Vagina (tissue), 2 donors: ENCODE results near the gene CEP128. TPM values are rescaled to one million over a fixed set of nuclear protein-coding genes. Genes with fewer than 3 reads are reported as not detected.

Source experiments
- DNase-seq, 2 donors: peaks; one replicate each; pipeline ENCODE4 v3.0.0-alpha.2; 2017; ENCODE audit errors: extremely low spot score in 2 of 2
- H3K27ac ChIP-seq: fragments of 200-600 bp; sonication (generic); one replicate; pipeline ENCODE4 v1.5.1; 2019
- H3K27me3 ChIP-seq: fragments of 200-600 bp; sonication (generic); one replicate; pipeline ENCODE4 v1.5.1; 2019
- H3K36me3 ChIP-seq, 2 donors: fragments of 200-600 bp; sonication (generic); one replicate each; pipeline ENCODE4 v1.5.1; 2017 to 2019
- H3K4me1 ChIP-seq: fragments of 200-600 bp; sonication (generic); one replicate; pipeline ENCODE4 v1.5.1; 2019
- H3K4me3 ChIP-seq, 2 donors: fragments of 200-600 bp; sonication (generic); 1 replicate in 1 of 2; 2 replicates in 1 of 2; pipeline ENCODE4 v1.5.1; 2016 to 2019
- H3K9me3 ChIP-seq: fragments of 200-600 bp; sonication (generic); one replicate; pipeline ENCODE4 v1.5.1; 2019
- POLR2A ChIP-seq, 2 donors: fragments of 450-650 bp; IDR thresholded peaks; one replicate each; pipeline ENCODE4 v1.6.1; 2017; ENCODE audit warnings: antibody characterized with exemption in 2 of 2, mild to moderate bottlenecking in 2 of 2, moderate library complexity in 2 of 2
- POLR2AphosphoS5 ChIP-seq, 2 donors: sonication (generic); formaldehyde crosslinking; IDR thresholded peaks; one replicate each; pipeline ENCODE4 v1.9.0; 2017; ENCODE audit warnings: antibody characterized with exemption in 2 of 2, mild to moderate bottlenecking in 2 of 2, low read depth in 1 of 2; ENCODE audit not compliant: insufficient read depth in 1 of 2
- intact Hi-C: fragments of 100-400 bp; cut with DNase I; formaldehyde crosslinking; loops from one replicate; pipeline ENCODE4 v1.15.1; 2023
- total RNA-seq: library from RNA; depleted of rRNA; stranded (reverse); fragments of >200 nt; gene quantifications from one replicate; pipeline ENCODE4 v1.2.3, GENCODE V29; 2016
- TF ChIP-seq, protein P1 (sequence below), 3 experiments: fragments of 450-650 bp in 2 of 3; fragments of 200-600 bp in 1 of 3; sonication (generic) in 1 of 3; IDR thresholded peaks; one replicate each; pipeline ENCODE4 v1.5.1; 2017 to 2019; ENCODE audit warnings: antibody characterized with exemption in 3 of 3, mild to moderate bottlenecking in 2 of 3, moderate library complexity in 2 of 3

The CEP128 gene
- total RNA-seq, 1 donor from 2014 or later = 6.6 TPM

DNA sequence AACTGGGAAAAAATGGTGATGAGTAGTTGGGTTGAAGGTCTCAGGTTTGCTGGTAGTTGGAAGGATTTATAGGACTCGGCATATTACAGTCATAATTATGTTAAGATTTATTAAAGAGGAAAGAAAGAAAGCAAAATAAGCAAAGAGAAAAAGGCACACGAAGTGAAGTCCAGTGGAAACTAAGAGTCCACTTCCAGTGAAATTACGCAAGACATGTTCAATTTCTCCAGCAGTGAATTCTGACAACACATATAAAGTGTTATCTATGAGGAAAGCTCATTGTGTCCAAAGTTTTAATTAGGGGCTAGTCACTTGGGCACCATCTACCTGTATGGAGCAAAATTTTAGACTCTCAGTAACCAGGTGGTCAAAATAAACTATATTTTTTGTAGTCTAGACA lies 143.3 kb downstream of the CEP128 start:
- Histone ChIP-seq H3K36me3 (no peaks in the 10 kb centered on the region), H3K27ac (no peak overlapping the region), H3K4me1 (no peaks in the 10 kb centered on the region), H3K27me3 (no peaks in the 10 kb centered on the region), H3K4me3 (no peak overlapping the region), H3K9me3 (peaks cover 5% of the 10 kb centered on the region)
- TF ChIP-seq, protein P1, sequence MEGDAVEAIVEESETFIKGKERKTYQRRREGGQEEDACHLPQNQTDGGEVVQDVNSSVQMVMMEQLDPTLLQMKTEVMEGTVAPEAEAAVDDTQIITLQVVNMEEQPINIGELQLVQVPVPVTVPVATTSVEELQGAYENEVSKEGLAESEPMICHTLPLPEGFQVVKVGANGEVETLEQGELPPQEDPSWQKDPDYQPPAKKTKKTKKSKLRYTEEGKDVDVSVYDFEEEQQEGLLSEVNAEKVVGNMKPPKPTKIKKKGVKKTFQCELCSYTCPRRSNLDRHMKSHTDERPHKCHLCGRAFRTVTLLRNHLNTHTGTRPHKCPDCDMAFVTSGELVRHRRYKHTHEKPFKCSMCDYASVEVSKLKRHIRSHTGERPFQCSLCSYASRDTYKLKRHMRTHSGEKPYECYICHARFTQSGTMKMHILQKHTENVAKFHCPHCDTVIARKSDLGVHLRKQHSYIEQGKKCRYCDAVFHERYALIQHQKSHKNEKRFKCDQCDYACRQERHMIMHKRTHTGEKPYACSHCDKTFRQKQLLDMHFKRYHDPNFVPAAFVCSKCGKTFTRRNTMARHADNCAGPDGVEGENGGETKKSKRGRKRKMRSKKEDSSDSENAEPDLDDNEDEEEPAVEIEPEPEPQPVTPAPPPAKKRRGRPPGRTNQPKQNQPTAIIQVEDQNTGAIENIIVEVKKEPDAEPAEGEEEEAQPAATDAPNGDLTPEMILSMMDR (IDR thresholded peaks at IDR 0.05) = no peak
- TF ChIP-seq POLR2A (IDR thresholded peaks at IDR 0.05) (no peak), POLR2AphosphoS5 (IDR thresholded peaks at IDR 0.05; ENCODE audit: insufficient read depth in 1 of 2, low read depth in 1 of 2) (no peak)
- intact Hi-C loops = no loop called here
- DNase-seq = no peak

DNA sequence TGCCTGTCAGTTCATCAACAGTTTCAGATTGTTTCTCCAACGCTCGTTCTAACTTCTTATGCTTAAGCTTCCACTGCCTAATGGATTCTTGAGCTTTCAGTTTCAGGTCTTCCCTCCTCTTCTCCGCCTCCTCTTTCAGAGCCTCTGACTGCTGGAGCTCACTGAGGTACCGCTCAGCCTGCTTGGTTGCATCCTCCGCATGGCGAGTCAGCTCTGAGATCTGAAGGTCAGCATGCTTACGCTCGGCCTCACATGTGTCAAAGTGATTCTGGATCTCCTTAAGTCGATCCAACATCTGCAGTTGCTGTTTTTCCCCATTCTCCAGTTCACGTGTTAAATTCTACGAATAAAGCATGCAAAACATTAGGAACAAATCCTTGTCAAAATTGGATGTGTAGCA lies 148.8 kb downstream of the CEP128 start:
- Histone ChIP-seq H3K9me3 (no peaks in the 10 kb centered on the region), H3K4me1 (no peaks in the 10 kb centered on the region)
- intact Hi-C loops = no loop called here

DNA sequence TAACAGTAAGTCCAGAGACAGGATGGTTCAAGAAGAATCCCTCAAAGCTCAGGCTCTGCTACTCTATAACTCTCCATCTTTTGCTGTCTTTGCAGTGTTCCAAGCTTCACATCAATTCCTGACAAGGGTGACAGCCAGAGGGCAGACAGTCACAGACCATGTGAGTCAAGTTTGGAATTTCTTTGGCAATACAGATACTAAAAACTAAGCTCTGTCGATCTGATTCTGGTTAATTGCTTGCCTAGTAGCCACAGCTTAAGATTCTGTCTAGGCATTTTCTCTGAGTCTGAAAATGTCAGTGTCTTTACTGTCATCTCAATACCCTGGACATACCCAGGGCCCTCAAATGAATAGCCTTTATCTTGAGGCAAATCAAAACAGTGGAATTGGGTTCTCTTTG lies 153.7 kb downstream of the CEP128 start:
- Histone ChIP-seq H3K9me3 (no peaks in the 10 kb centered on the region), H3K27me3 (no peaks in the 10 kb centered on the region), H3K4me1 (no peaks in the 10 kb centered on the region), H3K27ac (no peak overlapping the region), H3K4me3 (no peak overlapping the region), H3K36me3 (no peaks in the 10 kb centered on the region)
- no peak for DNase-seq
- intact Hi-C loops = no loop called here
- TF ChIP-seq, protein P1 (IDR thresholded peaks at IDR 0.05) = no peak
- no peak for TF ChIP-seq POLR2AphosphoS5 (IDR thresholded peaks at IDR 0.05; ENCODE audit: insufficient read depth in 1 of 2, low read depth in 1 of 2)
- no peak for TF ChIP-seq POLR2A (IDR thresholded peaks at IDR 0.05)

More for the DNA sequence above, 148.8 kb downstream of the CEP128 start:
- TF ChIP-seq POLR2AphosphoS5 (IDR thresholded peaks at IDR 0.05; ENCODE audit: insufficient read depth in 1 of 2, low read depth in 1 of 2) (no peak), POLR2A (IDR thresholded peaks at IDR 0.05) (no peak)
- TF ChIP-seq, protein P1 (IDR thresholded peaks at IDR 0.05) = no peak
- Histone ChIP-seq H3K36me3 (no peaks in the 10 kb centered on the region), H3K27me3 (no peaks in the 10 kb centered on the region), H3K27ac (no peak overlapping the region), H3K4me3 (no peak overlapping the region)
- DNase-seq = no peak

DNA sequence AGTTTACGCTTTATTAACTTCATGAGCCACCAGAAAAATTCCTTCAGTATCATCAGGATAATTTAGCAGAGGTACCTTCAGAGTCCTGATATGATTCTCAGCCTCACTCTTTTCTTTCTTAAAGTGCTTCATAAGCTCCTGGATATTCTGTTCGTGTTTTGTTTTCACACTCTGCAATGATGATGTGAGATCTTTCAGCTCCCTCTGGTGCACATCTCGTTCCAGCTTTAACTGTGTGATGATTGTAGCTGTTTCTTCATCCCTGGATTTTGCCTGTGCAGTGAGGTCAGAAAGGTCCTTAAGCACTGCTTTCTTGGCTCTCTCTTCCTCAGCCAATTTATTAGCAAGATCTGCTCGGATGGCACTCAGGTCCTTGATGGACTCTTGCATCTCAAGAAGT lies 156.7 kb downstream of the CEP128 start:
- TF ChIP-seq, protein P1 (IDR thresholded peaks at IDR 0.05) = no peak
- TF ChIP-seq POLR2A (IDR thresholded peaks at IDR 0.05) = no peak
- TF ChIP-seq POLR2AphosphoS5 (IDR thresholded peaks at IDR 0.05; ENCODE audit: insufficient read depth in 1 of 2, low read depth in 1 of 2) = no peak
- Histone ChIP-seq H3K4me3 (no peak overlapping the region), H3K9me3 (no peaks in the 10 kb centered on the region), H3K36me3 (no peaks in the 10 kb centered on the region), H3K27me3 (no peaks in the 10 kb centered on the region), H3K27ac (no peak overlapping the region), H3K4me1 (no peaks in the 10 kb centered on the region)
- no peak for DNase-seq
- intact Hi-C loops = no loop called here

DNA sequence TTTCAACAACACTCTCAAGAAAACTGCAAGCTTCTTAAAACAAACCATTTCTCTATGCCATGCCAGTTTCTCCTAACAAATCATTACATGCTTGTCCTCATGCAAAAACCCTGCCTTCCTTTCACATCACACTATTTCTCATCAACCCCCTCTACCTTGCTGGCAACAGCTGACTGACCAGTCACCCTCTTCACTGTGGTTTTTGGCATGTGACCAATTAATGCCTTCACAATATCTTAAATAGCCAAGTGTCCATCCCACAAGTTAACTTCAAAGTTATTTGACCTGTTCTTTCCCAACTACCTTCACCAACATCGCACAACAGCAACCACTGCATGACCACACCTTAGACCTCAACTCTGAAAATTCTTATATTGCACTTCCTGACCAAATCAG lies 159.6 kb downstream of the CEP128 start:
- H3K4me3 ChIP-seq = no peak overlapping the region
- no peak for DNase-seq
- no peaks in the 10 kb centered on the region for H3K27me3 ChIP-seq
- no peaks in the 10 kb centered on the region for H3K4me1 ChIP-seq
- TF ChIP-seq, protein P1 (IDR thresholded peaks at IDR 0.05) = no peak
- TF ChIP-seq POLR2A (IDR thresholded peaks at IDR 0.05) (no peak), POLR2AphosphoS5 (IDR thresholded peaks at IDR 0.05; ENCODE audit: insufficient read depth in 1 of 2, low read depth in 1 of 2) (no peak)
- H3K9me3 ChIP-seq = no peaks in the 10 kb centered on the region
- no peak overlapping the region for H3K27ac ChIP-seq
- intact Hi-C loops = no loop called here
- H3K36me3 ChIP-seq = no peaks in the 10 kb centered on the region
